CD4-positive, alpha-beta T cell treated with Interleukin-4 for 4 hours (primary cell): ENCODE measurements around the gene KRTAP17-1.
"Not testable (repeated sequence)": the region's sequence is repeated elsewhere in the genome, so short reads cannot be mapped to it uniquely, and the experiment has no call there.

Experiments
- DNase-seq: peaks from one replicate; pipeline ENCODE4 v3.0.0-alpha.2; 2020

The KRTAP17-1 gene

DNA sequence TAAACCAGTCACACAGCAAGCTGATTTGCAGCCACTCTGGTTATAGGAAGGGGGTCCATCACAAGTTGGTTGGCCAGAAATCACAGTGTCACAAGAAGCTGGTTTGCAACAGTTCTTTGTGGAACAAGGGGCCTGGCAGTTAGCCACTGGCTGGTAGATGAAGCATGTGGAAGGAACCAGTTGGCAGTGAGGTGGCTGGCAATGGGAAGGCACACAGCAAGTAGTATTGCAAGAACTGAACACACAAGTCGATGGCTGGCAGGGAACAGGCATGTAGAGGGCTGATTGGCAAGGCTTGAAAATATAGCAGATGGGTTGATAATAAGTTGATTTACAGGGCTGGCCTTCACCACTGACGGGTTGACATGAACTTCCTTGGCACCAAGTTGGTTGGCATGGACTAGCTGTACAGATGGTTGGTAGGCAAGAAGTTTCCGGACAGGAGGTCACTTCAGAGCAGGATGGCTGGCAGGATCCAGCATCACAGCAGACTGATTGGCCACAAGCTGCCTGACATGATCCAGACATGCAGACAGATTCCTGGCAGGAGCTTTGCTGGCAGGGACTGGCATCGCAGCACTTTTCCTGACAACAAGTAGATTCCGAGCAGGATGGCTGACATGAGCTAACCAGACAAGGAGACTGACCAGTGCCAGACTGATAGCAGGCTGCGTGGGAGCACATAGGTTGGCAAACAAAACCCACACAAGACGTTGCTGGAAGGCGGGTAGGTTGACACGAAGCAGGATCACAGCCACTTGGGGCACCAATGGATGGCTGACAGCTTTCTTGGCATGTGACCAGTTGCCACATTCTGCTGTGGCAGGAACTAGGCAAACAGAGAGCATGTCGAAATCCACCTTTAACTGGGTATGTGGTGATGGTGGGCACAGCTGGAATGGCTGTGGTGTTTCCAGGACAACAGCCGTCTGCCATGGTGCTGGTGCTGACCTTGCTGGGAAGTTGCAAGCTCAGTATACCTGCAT is 13.3 kb downstream of the KRTAP17-1 start, which contains the start of gene KRTAP29-1:
Gene KRTAP29-1 (minus strand): TSS at position 936 of the 986 bp plus-strand sequence. CDS start 0 bp downstream, at position 936.
- DNase-seq = no peak

DNA sequence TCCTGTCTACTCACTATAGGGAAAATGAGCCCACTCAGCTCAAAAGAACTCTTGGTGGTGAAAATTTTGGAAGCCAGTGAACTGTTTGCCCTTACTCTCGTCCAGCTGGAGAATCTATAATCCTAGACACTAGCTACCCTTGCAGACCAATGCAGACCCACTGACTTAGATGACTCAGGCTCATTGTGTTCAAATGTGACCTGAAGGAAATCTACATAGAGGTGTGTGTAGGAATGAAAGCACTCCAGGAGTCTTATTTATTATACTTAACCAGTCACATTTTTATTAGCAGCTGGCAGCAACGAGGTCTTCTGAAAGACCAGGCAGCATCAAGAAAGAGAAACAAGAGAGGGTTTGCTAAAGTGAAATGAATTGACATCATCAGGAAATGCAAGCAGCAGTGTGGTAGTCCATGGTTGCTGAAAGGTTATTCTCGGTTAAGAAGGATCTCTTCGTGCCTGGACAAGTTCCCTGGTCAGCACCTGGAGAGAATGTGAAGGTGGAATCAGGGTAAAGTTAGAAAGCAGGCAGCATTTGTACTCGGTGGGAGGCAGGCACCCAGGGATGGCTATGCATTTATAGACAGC is 14.2 kb downstream of the KRTAP17-1 start:
- DNase-seq = no peak

DNA sequence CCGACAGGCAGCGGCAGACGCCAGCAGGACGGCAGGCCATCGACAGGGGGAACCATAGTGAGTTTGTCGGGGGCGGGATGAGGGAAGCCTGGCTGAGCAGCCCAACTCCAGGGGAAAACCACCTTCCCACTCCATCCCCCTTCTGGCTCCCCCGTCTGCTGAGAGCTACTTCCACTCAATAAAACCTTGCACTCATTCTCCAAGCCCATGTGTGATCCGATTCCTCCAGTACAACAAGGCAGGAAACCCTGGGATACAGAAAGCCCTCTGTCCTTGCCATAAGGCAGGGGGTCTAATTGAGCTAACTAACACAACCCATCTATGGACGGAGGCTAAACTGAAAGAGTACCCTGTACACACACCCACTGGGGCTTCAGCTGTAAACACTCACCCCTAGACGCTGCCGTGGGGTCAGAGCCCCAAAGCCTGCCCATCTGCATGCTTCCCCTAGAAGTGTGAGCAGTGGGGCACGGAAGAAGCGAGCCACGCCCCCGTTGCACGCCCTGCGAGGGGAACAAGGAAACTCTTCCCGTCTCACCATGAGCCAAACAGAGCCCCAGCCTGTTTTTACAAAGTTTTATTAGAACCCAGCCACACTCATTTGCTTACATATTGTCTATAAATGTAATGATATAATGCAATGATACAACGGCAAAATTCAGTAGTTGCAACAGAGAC is 16.9 kb downstream of the KRTAP17-1 start:
- DNase-seq = no peak

DNA sequence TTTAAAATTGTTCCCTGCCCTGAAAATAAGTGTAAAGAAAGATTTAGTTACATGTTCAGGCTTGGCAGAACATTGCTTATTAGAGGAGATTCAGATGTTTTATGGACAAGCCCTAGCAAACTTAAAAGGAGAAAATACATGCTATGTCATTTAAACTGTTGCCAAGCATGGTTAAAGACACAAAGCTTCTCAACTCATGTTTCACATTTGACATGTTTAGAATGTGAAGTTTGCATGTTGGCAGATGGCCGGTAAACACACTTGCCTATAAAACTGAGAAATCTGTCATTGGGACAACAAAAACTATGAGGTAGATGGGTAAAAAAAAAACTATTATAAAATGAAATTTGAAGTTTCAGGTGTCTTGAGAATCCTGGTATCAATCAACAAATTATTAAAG is 18.7 kb downstream of the KRTAP17-1 start:
- no peak for DNase-seq

DNA sequence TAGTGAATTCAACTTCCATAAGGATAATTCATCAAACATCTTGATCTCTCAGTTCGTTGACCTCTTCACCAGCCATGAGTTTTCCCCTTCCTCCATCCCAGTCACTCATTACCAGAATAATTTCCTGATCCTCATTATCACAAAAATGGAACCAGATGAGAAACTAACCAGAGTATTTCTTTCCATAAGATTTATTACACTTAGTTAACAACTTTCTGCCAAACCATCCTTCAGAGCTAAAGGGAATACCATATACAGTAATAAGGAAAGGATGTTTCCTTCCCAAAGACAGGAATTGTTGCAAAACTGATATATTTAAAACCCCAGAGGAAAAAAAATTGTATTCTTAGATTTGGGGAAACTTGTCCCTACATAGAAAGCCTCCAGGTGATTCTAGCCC is 21.5 kb downstream of the KRTAP17-1 start:
- no peak for DNase-seq

DNA sequence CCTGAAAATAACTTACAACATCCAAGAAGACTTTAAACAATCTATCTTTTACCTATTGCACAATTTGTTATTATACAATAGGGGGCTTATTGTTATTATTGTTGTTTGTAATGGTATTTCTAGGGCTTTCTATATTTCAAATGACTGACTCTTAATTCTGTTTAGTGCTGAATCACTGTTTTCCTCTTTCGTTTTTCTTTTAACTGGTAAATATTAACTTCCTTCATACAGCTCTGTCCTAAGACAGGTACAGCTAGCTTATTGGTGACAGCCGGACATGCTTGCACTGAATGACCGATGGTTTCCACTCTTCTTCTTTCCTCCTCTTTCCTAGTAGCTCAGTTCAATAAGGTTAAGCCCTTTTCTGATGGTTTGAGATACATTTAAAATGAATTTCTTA is 28.5 kb downstream of the KRTAP17-1 start:
- DNase-seq = no peak

DNA sequence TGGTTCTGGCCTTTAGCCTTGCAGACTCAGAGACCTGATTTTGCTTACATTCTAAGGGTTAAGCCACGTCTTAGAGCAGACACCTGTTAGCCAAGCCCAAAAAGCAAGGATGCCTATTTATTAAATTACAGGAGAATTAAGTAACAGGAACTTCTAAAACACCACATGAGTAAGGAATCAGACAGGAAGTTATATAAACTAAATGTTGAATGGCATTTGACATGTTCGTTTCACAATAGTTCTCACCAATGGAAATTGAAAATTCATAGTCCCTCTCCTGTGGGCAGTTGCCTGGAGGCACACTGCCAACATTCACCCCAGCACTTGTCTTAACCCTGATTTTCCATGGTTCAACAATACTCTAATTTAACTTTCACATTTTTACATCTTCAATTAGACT is 31.0 kb downstream of the KRTAP17-1 start:
- no peak for DNase-seq

DNA sequence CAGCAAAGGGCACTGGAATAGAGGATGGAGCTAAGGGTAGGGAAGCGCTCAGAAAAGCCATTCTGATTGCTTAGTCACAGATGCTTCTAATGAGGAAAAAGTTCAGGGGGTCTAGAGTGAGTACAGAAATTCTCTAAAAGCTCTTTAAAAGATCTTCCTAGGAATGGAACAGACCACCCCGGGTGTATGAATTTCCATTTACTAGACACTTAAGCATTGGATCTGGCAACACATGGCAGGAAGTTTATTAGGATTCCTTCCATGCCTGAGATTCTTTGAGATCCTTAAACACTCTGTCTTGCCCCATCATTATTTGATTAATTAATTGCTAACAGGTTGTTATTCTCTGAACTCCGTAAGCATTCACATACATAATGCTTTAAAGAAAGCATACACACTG is 31.5 kb downstream of the KRTAP17-1 start:
- DNase-seq = no peak

DNA sequence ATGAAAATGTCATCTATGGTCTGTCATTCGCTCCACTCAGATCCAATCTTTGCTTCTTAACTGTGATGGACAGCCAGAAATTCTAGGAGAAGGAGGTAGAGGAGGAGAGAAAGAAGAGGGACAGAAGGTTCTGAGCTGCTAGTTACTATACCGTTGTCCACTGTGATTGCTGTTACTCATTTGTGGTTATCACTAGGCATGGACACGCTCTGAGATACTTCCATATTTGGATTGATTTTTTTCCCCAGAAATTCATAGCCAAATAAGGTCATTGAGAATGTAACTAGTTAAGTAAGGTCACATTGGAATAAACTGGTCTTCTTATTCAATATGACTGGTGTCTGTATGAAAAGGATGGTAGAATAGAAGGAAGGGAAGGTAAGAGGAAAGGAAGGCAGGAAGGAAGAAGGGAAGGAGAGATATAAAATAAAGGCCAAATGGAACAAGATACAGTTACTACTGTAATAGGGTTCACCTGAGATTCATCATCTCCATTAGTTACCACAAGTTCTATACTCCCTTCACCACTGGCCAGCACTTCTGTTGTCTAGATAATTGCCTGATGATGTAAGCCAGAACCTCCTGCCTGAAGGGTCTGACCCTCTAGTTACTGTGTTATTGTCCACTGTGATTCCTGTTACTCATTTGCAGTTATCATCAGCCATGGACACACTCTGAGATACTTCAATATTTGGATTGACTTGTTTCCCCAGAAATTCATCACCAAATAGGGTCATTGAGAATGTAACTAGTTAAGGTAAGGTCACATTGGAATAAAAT is 37.1 kb downstream of the KRTAP17-1 start:
- no peak for DNase-seq

- not testable (repeated sequence) for DNase-seq
Measured at GRCh38 chr17:41275648-41276190, 39.8 kb downstream of the KRTAP17-1 start, which contains the start of gene KRTAP9-7. KRTAP9-7 (plus strand) TSS chr17:41275698; CDS start chr17:41275698, 0 bp downstream.

DNA sequence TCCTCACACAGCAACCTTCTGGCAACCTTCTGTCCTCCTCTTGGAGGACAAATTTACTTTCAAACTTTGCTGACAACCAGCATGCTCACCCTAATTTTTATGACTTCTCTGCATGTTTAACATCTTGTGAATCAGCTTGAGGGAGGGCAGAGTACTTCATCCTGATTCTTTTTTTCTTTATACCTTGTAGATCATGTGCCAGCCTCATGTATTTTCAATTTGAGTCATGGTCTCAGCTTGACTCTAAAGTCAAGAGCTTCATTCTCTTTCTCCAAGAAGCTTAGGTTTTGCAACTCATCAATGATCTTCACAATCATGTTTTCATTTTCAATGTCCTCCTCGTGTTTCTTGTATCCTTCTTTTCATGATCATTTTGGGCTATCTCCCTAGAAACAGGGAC is 43.7 kb downstream of the KRTAP17-1 start:
- DNase-seq = no peak

- DNase-seq = not testable (repeated sequence)
Measured at GRCh38 chr17:41271323-41271722, 44.2 kb downstream of the KRTAP17-1 start.

- DNase-seq = no peak
Measured at GRCh38 chr17:41267711-41268110, 47.8 kb downstream of the KRTAP17-1 start.

DNA sequence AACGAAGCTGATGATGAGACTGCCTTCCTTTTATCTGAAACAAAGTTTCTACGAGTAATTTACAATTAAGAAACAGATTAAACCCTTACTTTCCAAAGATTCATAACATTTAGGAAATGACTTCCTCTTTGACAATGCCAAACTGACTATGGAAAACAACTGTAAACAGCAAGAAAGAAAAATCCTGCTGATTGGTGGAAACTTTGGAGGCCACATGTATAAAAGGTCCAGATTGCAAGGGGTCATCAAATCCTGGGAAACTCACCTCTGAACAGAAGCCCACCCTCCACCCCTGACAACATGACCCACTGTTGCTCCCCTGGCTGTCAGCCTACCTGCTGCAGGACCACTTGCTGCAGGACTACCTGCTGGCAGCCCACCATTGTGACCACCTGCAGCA is 50.4 kb downstream of the KRTAP17-1 start, which contains the start of gene KRTAP9-6:
Gene KRTAP9-6 (plus strand): TSS at position 301 of the 400 bp plus-strand sequence. CDS start 0 bp downstream, at position 301.
- no peak for DNase-seq
